ENCODE measurements around the gene MSANTD2.
A peak's percentile ranks its signal among the peaks of the same experiment; 100 is the strongest.
"Not testable (repeated sequence)": the region's sequence is repeated elsewhere in the genome, so short reads cannot be mapped to it uniquely, and the experiment has no call there.

MSANTD2 gene

GRCh38 chr11:124814739-124815138 lies 14.5 kb upstream of the MSANTD2 start:
- DNase-seq, result no peak

- no peak for DNase-seq
Observed at GRCh38 chr11:124812876-124813275, 12.7 kb upstream of the MSANTD2 start.

DNA sequence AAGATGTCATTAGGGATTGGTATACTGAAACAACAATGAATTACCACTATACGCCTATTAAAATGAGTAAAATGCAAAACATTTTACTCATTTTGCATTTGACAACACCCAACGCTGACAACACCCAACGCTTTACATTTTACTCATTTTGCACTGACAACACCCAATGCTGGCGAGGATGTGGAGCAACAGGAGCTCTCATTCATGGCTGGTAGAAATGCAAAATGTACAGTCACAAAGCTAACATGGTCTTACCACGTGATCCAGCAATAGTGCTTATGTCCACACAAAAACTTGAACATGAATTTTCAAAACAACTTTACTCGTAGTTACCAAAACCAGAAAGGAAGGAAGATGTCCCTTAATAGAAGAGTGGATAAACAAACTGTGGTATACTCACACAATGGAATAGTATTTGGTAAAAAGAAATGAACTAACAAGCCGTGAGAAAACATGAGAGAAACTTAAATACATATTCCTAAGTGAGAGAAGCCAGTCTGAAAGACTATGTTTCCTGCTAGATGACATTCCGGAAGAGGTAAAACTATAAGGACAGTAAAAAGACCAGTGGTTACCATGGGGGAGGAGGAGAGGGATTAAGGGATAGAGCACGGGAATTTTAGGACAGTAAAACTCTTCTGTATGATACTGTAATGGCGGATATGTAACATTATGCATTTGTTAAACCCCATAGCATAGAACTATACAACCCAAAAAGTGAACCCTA lies 11.4 kb upstream of the MSANTD2 start:
- DNase-seq, result no peak

DNA sequence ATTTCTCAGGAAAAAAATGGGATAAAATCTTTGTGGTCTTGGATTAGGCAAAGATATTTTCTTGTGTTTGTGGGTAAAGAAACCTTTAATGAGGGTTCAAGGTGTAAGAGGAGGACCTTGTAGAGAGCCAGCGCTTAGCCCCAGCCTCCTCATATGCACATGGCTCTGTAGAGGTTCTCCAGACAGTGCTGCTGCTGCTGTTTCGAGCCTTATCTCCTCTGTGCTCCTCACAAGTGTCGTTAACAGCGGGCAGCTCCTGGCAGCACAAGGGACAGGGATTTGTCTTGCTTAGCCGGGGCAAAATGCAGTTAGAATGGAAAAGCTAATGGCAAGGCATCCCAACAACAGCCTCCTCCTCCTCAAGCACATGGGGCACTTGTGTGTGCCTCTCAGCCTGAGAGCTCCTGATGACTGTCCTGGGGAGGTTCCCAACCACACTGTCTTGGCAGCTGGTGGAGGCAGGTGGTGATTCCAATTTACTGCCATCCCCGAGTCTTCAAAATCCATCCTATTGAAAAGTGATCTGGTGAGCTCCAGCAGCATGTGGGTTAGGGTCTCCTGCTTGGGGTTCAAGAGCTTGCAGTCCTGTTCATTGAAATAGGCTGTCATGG lies 7.6 kb upstream of the MSANTD2 start:
- no peak for DNase-seq

GRCh38 chr11:124807201-124807600 lies 7.0 kb upstream of the MSANTD2 start:
- no peak for DNase-seq

GRCh38 chr11:124804884-124805283 lies 4.7 kb upstream of the MSANTD2 start:
- DNase-seq, result no peak

- DNase-seq, result no peak
Observed at GRCh38 chr11:124801636-124802312, 1.6 kb upstream of the MSANTD2 start.

DNA sequence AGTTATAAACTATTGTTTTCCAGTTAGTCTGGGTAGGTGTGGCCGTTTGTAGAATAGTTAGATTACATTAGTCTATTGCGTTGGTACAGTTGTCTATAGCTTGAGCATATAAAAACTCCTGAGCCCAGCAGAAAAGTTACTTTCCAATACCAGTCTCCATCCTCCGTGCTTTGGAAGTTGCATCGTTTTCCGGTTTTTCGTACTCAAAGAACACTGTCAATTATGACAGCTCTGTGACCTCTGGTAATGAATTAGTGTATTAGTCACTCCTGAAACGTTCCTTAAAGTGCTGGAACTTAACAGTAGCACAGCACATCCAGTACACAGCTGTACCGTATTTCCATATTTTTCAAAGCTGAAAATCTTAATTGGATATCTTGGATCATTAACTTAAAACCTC lies 808 bp upstream of the MSANTD2 start:
- DNase-seq, result no peak

GRCh38 chr11:124799348-124800225 lies 619 bp downstream of the MSANTD2 start:
- DNase-seq, result no peak

- DNase-seq, result no peak
Observed at GRCh38 chr11:124798991-124799347, 1.2 kb downstream of the MSANTD2 start.

DNA sequence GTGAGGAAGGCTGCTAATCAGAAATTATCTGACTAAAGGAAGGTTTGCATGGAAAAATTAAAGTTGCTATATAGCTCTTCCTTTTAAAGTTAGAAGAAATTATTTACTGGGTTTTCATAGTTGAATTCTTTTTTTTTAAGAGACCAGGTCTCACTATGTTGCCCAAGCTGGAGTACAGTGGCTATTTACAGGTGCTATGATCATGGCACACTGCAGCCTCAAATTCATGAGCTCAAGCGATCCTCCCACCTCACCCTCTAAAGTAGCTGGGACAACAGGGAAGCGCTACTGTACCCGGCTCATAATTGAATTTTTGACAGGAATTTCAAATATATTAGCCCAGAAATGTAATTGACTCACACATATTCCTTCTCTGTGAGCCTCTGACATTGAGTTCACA lies 3.9 kb downstream of the MSANTD2 start:
- no peak for DNase-seq

DNA sequence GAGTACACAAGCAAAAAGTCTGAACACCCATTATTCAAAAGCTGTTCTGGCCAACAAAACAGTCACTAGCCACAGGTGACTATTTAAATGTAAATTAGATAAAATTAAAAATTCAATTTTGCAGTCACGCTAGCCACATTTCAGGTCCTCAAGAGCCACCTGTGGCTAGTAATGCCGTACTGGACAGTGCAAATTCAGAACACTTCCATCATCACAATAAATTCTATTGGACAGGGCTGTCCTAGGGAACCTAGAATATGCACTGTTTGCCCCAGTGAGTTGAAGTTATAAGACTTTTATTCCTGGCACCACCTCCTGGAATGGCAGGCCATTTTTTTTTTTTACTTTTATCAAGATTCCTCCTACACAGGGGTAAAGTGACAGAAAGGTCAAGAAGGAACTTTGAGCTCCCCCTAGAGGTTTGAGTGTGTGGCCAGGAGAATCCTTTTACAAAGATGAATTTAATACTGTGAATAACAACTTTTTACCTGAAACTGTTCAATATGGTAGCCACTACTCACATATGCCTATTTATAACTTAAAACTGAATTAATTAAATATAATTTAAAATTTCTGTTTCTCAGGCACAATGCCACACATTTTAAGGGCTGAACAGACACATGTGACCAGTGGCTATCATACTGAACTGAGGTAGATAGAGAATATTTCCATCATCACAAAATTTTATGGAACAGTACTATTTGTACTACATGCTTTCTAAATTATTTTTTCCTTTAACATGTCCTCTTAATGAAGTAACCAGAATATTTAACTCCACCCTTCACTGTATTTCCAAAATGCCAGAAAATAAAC lies 6.5 kb downstream of the MSANTD2 start:
- DNase-seq, result peak; percentile 13 to 20

DNA sequence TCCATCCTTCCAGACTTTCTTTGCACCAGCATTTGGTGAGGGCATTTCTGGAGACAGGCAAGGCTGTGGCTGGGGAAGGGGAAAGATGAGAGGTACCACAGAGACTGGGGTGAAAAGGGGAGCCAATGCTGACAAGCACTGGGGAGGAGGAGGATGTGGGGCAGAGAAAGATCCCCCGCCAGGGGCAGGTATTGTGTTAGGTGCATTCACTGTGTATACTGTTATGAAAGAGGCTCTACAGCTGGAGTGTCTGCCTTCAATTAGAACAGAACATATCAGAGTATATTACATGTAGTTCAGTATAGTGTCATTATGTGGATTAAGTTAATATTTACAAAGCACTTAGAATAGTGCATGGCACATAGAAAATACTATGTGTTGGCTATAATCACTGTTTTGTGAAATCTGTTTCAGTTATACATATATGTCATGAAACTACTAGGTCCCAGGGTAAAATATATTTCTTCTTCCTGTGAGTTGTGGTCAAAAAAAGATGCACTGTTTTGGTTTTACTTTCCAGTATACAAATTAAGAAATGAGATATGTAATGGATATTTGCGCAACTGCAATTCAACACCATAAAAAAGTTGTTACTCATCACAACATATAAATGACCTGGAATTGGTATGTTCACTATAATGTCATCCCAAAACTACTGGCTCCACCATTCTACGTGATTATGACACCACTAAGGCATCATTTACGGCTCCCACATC lies 8.4 kb downstream of the MSANTD2 start:
- no peak for DNase-seq

- DNase-seq, result no peak
Observed at GRCh38 chr11:124788521-124788920, 11.7 kb downstream of the MSANTD2 start.

DNA sequence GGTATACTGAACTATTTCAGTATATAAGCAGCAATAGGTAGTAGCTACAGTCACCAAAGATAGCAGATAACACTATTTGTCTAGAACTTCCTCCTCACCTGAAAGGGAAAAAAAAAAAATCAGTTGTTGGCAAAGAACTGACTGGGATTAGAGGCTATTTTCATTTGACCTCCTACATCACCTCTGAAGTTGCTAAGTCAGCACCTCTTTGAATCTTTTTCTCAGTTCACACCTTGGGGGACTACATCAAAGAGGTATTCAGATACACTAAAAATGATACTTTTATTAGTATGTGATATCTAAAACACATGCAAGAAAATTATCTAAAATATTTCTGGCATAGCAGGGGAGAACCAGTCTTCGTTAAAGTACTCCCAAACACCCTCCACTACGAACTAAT lies 16.2 kb downstream of the MSANTD2 start:
- DNase-seq, result no peak

- DNase-seq, result no peak
Observed at GRCh38 chr11:124783002-124783401, 17.2 kb downstream of the MSANTD2 start.

DNA sequence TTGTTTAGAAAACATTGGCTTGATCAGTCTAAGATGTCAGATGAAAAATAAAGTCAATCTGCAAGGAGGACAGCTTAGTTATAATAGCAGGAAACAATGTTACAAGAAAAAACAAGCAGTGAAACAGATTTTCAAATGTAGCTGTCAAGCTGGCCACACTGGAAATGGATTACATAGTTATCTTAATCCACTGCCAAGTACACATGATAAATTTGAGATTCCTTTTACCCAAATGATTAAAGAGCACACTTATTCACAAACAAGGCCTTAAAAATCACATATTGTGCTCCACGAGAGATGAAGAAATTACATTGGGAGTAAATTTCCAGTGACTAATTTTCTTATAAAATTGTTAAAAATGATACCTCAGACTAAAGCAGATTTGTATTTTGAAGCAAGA lies 20.6 kb downstream of the MSANTD2 start:
- no peak for DNase-seq

DNA sequence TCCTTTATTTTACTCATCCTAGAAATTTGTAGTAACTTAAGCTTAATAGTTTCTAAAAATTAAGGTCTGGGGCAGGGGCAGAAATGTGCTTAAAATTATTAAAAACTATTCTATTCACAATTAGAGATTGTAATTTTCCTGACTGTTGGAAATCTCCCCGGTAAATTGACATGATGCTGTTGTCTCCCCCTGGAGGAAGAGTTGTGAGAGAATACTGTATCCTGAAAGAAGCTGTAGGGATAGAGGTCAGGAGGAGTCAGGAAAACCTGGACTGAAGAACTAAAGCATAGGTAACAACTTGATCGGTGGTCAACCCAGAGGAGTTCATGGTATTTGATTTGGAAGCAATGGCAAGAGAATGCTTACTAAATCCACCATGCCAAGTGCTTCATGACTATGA lies 21.9 kb downstream of the MSANTD2 start:
- DNase-seq, result no peak

DNA sequence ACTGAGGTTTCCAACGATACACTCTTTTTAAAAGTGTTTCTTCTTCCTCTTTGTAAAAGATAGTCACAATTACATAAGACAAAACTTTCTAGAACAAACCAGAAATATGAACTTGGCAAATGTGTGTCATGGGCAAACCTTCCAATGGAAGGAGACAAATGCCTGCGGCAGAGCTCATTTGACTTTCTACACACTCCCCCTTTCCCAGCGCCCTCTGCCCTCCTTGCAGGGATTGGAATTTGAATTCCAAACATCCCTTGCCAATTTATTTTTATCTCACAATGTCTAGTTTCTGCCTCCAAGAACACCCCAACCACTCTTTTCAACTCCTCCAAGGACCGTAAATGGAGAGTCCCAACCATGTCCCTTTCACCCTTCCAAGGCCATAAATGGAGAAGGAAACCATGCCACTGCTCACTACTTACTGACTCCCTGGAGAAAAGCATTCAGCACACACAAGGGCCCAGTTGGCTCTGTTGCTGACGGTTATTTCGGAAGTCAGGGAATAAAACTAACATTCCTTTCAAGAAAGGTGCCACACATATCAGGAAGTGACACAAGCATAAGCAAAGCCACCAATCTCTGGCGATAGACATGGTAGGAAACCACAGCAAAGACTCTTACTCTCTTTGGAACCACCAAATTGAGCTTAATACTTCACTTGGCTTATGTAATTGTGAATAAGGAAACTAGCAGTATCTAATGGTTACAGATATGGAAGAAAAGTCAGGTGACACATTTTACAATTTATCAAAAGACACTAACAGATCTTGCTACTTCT lies 23.2 kb downstream of the MSANTD2 start:
- no peak for DNase-seq

DNA sequence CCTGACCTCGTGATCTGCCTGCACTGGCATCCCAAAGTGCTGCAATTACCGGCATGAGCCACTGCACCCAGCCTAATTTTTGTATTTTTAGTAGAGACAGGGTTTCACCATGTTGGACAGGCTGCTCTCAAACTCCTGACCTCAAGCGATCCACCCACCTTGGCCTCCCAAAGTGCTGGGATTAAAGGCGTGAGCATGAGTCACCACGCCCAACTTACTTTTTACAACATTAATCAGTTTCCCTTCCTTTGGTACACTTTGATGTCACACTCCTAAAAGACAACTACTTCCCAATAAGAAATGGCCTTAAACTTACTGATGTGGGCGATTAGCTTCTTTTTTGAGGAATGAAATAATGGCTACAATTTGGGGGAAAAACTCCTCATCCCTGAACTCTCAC lies 29.2 kb downstream of the MSANTD2 start:
- not testable (repeated sequence) for DNase-seq

All from SHP77 (cell line).